ENCODE measurements around the gene SPDYC. TPM values are rescaled to one million over a fixed set of nuclear protein-coding genes. Genes with fewer than 3 reads are reported as not detected.

Gene SPDYC
- polyA plus RNA-seq, 1 donor, result not detected

GRCh38 chr11:65186701-65187100, 16.7 kb downstream of the SPDYC start:
- WGBS (ENCODE audit: insufficient coverage, low lambda C conversion rate), result 100% methylated on average over 1 of the region's 9 CpGs
- Histone ChIP-seq H3K27me3 (ENCODE audit: control insufficient read depth, insufficient read depth, low read length) (no peaks in the 10 kb centered on the region), H3K36me3 (ENCODE audit: control insufficient read depth, insufficient read depth, low read length) (peaks cover 62% of the 10 kb centered on the region), H3K9me3 (ENCODE audit: control insufficient read depth, low read depth, low read length) (peaks cover 3% of the 10 kb centered on the region), H3K4me3 (ENCODE audit: low read length) (no peak overlapping the region), H3K27ac (ENCODE audit: low read length) (no peak overlapping the region), H3K4me1 (ENCODE audit: control insufficient read depth, insufficient read depth, low read length) (peaks cover 17% of the 10 kb centered on the region)
- no peak for DNase-seq

GRCh38 chr11:65187146-65187675, 17.2 kb downstream of the SPDYC start:
- no peaks in the 10 kb centered on the region for H3K27me3 ChIP-seq (ENCODE audit: control insufficient read depth, insufficient read depth, low read length)
- no peak for DNase-seq
- peaks cover 17% of the 10 kb centered on the region for H3K4me1 ChIP-seq (ENCODE audit: control insufficient read depth, insufficient read depth, low read length)
- WGBS (ENCODE audit: insufficient coverage, low lambda C conversion rate), result no CpG with 5 or more reads among the region's 6 CpGs
- H3K36me3 ChIP-seq (ENCODE audit: control insufficient read depth, insufficient read depth, low read length), result peaks cover 63% of the 10 kb centered on the region
- H3K4me3 ChIP-seq (ENCODE audit: low read length), result no peak overlapping the region
- no peak overlapping the region for H3K27ac ChIP-seq (ENCODE audit: low read length)
- H3K9me3 ChIP-seq (ENCODE audit: control insufficient read depth, low read depth, low read length), result no peaks in the 10 kb centered on the region

GRCh38 chr11:65187971-65188461, 18.0 kb downstream of the SPDYC start:
- no CpG with 5 or more reads among the region's 20 CpGs for WGBS (ENCODE audit: insufficient coverage, low lambda C conversion rate)

GRCh38 chr11:65188486-65188885, 18.5 kb downstream of the SPDYC start:
- peaks cover 72% of the 10 kb centered on the region for H3K36me3 ChIP-seq (ENCODE audit: control insufficient read depth, insufficient read depth, low read length)
- H3K27ac ChIP-seq (ENCODE audit: low read length), result no peak overlapping the region
- H3K4me1 ChIP-seq (ENCODE audit: control insufficient read depth, insufficient read depth, low read length), result peaks cover 7% of the 10 kb centered on the region
- H3K9me3 ChIP-seq (ENCODE audit: control insufficient read depth, low read depth, low read length), result no peaks in the 10 kb centered on the region
- no CpG with 5 or more reads among the region's 18 CpGs for WGBS (ENCODE audit: insufficient coverage, low lambda C conversion rate)
- no peak for DNase-seq
- no peaks in the 10 kb centered on the region for H3K27me3 ChIP-seq (ENCODE audit: control insufficient read depth, insufficient read depth, low read length)
- no peak overlapping the region for H3K4me3 ChIP-seq (ENCODE audit: low read length)

More at GRCh38 chr11:65187971-65188461, 18.0 kb downstream of the SPDYC start:
- Histone ChIP-seq H3K4me1 (ENCODE audit: control insufficient read depth, insufficient read depth, low read length) (peaks cover 12% of the 10 kb centered on the region), H3K36me3 (ENCODE audit: control insufficient read depth, insufficient read depth, low read length) (peaks cover 70% of the 10 kb centered on the region), H3K9me3 (ENCODE audit: control insufficient read depth, low read depth, low read length) (no peaks in the 10 kb centered on the region), H3K27ac (ENCODE audit: low read length) (no peak overlapping the region), H3K27me3 (ENCODE audit: control insufficient read depth, insufficient read depth, low read length) (no peaks in the 10 kb centered on the region), H3K4me3 (ENCODE audit: low read length) (no peak overlapping the region)
- DNase-seq, result no peak

- no peak overlapping the region for H3K4me3 ChIP-seq (ENCODE audit: low read length)
- H3K27me3 ChIP-seq (ENCODE audit: control insufficient read depth, insufficient read depth, low read length), result no peaks in the 10 kb centered on the region
- peaks cover 73% of the 10 kb centered on the region for H3K36me3 ChIP-seq (ENCODE audit: control insufficient read depth, insufficient read depth, low read length)
- DNase-seq, result no peak
- no peak overlapping the region for H3K27ac ChIP-seq (ENCODE audit: low read length)
- peaks cover under 1% of the 10 kb centered on the region for H3K4me1 ChIP-seq (ENCODE audit: control insufficient read depth, insufficient read depth, low read length)
- WGBS (ENCODE audit: insufficient coverage, low lambda C conversion rate), result 74% methylated on average over 6 of the region's 10 CpGs
- H3K9me3 ChIP-seq (ENCODE audit: control insufficient read depth, low read depth, low read length), result no peaks in the 10 kb centered on the region
Measured at GRCh38 chr11:65189191-65189590, 19.2 kb downstream of the SPDYC start.

- DNase-seq, result no peak
- peaks cover 43% of the 10 kb centered on the region for H3K36me3 ChIP-seq (ENCODE audit: control insufficient read depth, insufficient read depth, low read length)
- no peak overlapping the region for H3K27ac ChIP-seq (ENCODE audit: low read length)
- no peak overlapping the region for H3K4me3 ChIP-seq (ENCODE audit: low read length)
- no peaks in the 10 kb centered on the region for H3K4me1 ChIP-seq (ENCODE audit: control insufficient read depth, insufficient read depth, low read length)
- H3K27me3 ChIP-seq (ENCODE audit: control insufficient read depth, insufficient read depth, low read length), result no peaks in the 10 kb centered on the region
- no peaks in the 10 kb centered on the region for H3K9me3 ChIP-seq (ENCODE audit: control insufficient read depth, low read depth, low read length)
- 100% methylated on average over 1 of the region's 2 CpGs for WGBS (ENCODE audit: insufficient coverage, low lambda C conversion rate)
Measured at GRCh38 chr11:65194564-65194963, 24.5 kb downstream of the SPDYC start.

GRCh38 chr11:65204143-65204542, 34.1 kb downstream of the SPDYC start:
- no peak overlapping the region for H3K27ac ChIP-seq (ENCODE audit: low read length)
- peaks cover 4% of the 10 kb centered on the region for H3K4me1 ChIP-seq (ENCODE audit: control insufficient read depth, insufficient read depth, low read length)
- no peaks in the 10 kb centered on the region for H3K27me3 ChIP-seq (ENCODE audit: control insufficient read depth, insufficient read depth, low read length)
- no peak overlapping the region for H3K4me3 ChIP-seq (ENCODE audit: low read length)
- H3K9me3 ChIP-seq (ENCODE audit: control insufficient read depth, low read depth, low read length), result no peaks in the 10 kb centered on the region
- H3K36me3 ChIP-seq (ENCODE audit: control insufficient read depth, insufficient read depth, low read length), result peaks cover 58% of the 10 kb centered on the region
- WGBS (ENCODE audit: insufficient coverage, low lambda C conversion rate), result no CpG with 5 or more reads among the region's 15 CpGs
- no peak for DNase-seq

- H3K4me3 ChIP-seq (ENCODE audit: low read length), result no peak overlapping the region
- no peak overlapping the region for H3K27ac ChIP-seq (ENCODE audit: low read length)
- peaks cover 62% of the 10 kb centered on the region for H3K36me3 ChIP-seq (ENCODE audit: control insufficient read depth, insufficient read depth, low read length)
- no CpG with 5 or more reads among the region's 38 CpGs for WGBS (ENCODE audit: insufficient coverage, low lambda C conversion rate)
- DNase-seq, result peak in 1 of 2 donors; percentile 29
- H3K9me3 ChIP-seq (ENCODE audit: control insufficient read depth, low read depth, low read length), result no peaks in the 10 kb centered on the region
- peaks cover 8% of the 10 kb centered on the region for H3K4me1 ChIP-seq (ENCODE audit: control insufficient read depth, insufficient read depth, low read length)
- no peaks in the 10 kb centered on the region for H3K27me3 ChIP-seq (ENCODE audit: control insufficient read depth, insufficient read depth, low read length)
Measured at GRCh38 chr11:65204646-65205601, 34.9 kb downstream of the SPDYC start.

- H3K27ac ChIP-seq (ENCODE audit: low read length), result no peak overlapping the region
- H3K36me3 ChIP-seq (ENCODE audit: control insufficient read depth, insufficient read depth, low read length), result peaks cover 66% of the 10 kb centered on the region
- no CpG with 5 or more reads among the region's 3 CpGs for WGBS (ENCODE audit: insufficient coverage, low lambda C conversion rate)
- H3K27me3 ChIP-seq (ENCODE audit: control insufficient read depth, insufficient read depth, low read length), result no peaks in the 10 kb centered on the region
- H3K4me3 ChIP-seq (ENCODE audit: low read length), result no peak overlapping the region
- DNase-seq, result no peak
- no peaks in the 10 kb centered on the region for H3K9me3 ChIP-seq (ENCODE audit: control insufficient read depth, low read depth, low read length)
- H3K4me1 ChIP-seq (ENCODE audit: control insufficient read depth, insufficient read depth, low read length), result peaks cover 12% of the 10 kb centered on the region
Measured at GRCh38 chr11:65205602-65205967, 35.6 kb downstream of the SPDYC start.

GRCh38 chr11:65206441-65206841, 36.4 kb downstream of the SPDYC start:
- no peaks in the 10 kb centered on the region for H3K27me3 ChIP-seq (ENCODE audit: control insufficient read depth, insufficient read depth, low read length)
- H3K27ac ChIP-seq (ENCODE audit: low read length), result no peak overlapping the region
- H3K4me1 ChIP-seq (ENCODE audit: control insufficient read depth, insufficient read depth, low read length), result peaks cover 20% of the 10 kb centered on the region
- H3K9me3 ChIP-seq (ENCODE audit: control insufficient read depth, low read depth, low read length), result no peaks in the 10 kb centered on the region
- no CpG with 5 or more reads among the region's 17 CpGs for WGBS (ENCODE audit: insufficient coverage, low lambda C conversion rate)
- no peak for DNase-seq
- H3K4me3 ChIP-seq (ENCODE audit: low read length), result no peak overlapping the region
- H3K36me3 ChIP-seq (ENCODE audit: control insufficient read depth, insufficient read depth, low read length), result peaks cover 72% of the 10 kb centered on the region

Data from large intestine (tissue), 3 donors.